ENCODE data around the gene PCDHGB5. TPM values are rescaled to one million over a fixed set of nuclear protein-coding genes. Genes with fewer than 3 reads are reported as not detected.
"Not testable (repeated sequence)": the region's sequence is repeated elsewhere in the genome, so short reads cannot be mapped to it uniquely, and the experiment has no call there.

The PCDHGB5 gene
- total RNA-seq, 4 donors from 2014 or later, result 9.9 to 22.4 (median 16.2) TPM

DNA sequence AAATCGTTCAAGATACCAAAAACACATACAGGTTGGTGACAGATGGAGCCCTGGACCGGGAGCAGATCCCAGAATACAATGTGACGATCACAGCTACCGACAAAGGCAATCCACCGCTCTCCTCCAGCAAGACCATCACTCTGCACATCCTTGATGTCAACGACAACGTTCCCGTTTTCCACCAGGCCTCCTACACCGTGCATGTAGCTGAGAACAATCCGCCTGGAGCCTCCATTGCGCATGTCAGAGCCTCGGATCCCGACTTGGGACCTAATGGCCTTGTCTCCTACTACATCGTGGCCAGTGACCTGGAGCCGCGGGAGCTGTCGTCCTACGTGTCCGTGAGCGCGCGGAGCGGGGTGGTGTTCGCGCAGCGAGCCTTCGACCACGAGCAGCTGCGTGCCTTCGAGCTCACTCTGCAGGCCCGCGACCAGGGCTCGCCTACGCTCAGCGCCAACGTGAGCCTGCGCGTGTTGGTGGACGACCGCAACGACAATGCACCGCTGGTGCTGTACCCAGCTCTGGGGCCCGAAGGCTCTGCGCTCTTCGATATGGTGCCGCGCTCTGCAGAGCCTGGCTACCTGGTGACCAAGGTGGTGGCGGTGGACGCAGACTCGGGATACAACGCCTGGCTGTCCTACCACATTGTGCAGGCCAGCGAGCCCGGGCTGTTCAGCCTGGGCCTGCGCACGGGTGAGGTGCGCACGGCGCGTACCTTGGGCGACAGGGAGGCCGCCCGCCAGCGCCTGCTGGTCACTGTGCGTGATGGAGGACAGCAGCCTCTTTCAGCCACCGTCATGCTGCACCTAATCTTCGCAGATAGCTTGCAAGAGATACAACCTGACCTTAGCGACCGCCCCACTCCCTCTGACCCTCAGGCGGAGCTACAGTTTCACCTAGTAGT, 25.9 kb upstream of the PCDHGB5 start:
- Histone ChIP-seq H3K9me3 (peaks cover 0 to 99% (median 44%) of the 10 kb centered on the region in 4 donors), H3K4me1 (no peaks in the 10 kb centered on the region), H3K27ac (no peak overlapping the region), H3K4me3 (no peak overlapping the region), H3K27me3 (no peaks in the 10 kb centered on the region), H3K36me3 (peaks cover 0 to 29% (median 0%) of the 10 kb centered on the region in 3 donors)
- 41 to 42% methylated on average over 39 to 58 of the region's 69 CpGs for WGBS, 2 donors
- no peak for DNase-seq (ENCODE audit: low spot score in 2 of 2)
- no peak for TF ChIP-seq POLR2A (IDR thresholded peaks at IDR 0.05)
- TF ChIP-seq EP300 (IDR thresholded peaks at IDR 0.05), result no peak
- TF ChIP-seq, protein P1, sequence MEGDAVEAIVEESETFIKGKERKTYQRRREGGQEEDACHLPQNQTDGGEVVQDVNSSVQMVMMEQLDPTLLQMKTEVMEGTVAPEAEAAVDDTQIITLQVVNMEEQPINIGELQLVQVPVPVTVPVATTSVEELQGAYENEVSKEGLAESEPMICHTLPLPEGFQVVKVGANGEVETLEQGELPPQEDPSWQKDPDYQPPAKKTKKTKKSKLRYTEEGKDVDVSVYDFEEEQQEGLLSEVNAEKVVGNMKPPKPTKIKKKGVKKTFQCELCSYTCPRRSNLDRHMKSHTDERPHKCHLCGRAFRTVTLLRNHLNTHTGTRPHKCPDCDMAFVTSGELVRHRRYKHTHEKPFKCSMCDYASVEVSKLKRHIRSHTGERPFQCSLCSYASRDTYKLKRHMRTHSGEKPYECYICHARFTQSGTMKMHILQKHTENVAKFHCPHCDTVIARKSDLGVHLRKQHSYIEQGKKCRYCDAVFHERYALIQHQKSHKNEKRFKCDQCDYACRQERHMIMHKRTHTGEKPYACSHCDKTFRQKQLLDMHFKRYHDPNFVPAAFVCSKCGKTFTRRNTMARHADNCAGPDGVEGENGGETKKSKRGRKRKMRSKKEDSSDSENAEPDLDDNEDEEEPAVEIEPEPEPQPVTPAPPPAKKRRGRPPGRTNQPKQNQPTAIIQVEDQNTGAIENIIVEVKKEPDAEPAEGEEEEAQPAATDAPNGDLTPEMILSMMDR (IDR thresholded peaks at IDR 0.05), result no peak

DNA sequence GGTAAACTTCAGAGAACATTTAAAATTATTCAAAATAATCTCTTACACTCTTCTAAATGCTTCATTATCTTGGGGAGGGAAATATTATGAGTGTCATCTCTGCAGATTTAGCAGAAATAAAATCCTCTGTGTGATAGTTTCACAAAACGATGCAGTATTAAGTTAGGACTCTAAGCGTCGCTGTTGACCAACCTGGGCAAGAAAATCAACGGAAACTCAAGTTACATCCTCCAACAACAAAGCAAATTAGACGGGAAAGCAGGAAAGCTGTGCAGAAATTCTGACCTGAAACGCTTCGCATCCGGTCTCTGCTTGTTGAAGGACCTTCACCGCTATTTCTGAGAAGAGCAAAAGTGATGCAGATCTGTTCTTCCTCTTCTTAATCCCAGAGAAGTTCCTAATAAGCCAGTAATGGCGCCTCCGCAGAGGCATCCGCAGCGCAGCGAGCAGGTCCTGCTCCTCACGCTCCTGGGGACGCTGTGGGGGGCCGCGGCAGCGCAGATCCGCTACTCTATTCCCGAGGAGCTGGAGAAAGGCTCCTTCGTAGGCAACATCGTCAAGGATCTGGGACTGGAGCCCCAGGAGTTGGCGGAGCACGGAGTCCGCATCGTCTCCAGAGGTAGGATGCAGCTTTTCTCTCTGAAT, 24.0 kb upstream of the PCDHGB5 start, which contains the start of gene PCDHGA6:
TSS of gene PCDHGA6 (plus strand) at position 219 of the 645 bp plus-strand sequence. CDS start at position 412, 193 bp downstream.
- Histone ChIP-seq H3K4me1 (no peaks in the 10 kb centered on the region), H3K4me3 (peak within 1 kb of the TSS in 2 of 4 donors; percentile 3 to 29), H3K27ac (no peak within 1 kb of the TSS), H3K9me3 (peaks cover 0 to 99% (median 49%) of the 10 kb centered on the region in 4 donors), H3K36me3 (peaks cover 0 to 32% (median 0%) of the 10 kb centered on the region in 3 donors), H3K27me3 (no peaks in the 10 kb centered on the region)
- 15 to 23% methylated on average over 24 to 27 of the region's 27 CpGs for WGBS, 2 donors
- TF ChIP-seq EP300 (IDR thresholded peaks at IDR 0.05), result no peak
- TF ChIP-seq, protein P1 (IDR thresholded peaks at IDR 0.05), result peak in 1 of 5 experiments; percentile 22
- DNase-seq (ENCODE audit: low spot score in 2 of 2), result no peak

DNA sequence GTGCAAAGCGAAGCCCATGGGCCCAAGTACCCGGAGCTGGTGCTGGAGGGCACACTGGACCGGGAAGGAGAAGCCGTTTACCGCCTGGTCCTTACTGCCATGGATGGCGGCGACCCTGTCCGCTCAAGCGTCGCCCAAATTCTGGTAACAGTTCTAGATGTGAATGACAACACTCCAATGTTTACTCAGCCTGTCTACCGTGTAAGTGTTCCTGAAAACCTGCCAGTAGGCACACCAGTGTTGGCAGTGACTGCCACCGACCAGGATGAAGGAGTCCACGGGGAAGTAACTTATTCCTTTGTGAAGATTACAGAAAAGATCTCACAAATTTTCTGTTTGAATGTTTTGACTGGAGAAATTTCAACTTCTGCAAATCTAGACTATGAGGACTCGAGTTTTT, 23.1 kb upstream of the PCDHGB5 start:
- Histone ChIP-seq H3K4me1 (no peaks in the 10 kb centered on the region), H3K36me3 (peaks cover 0 to 35% (median 0%) of the 10 kb centered on the region in 3 donors), H3K27ac (no peak overlapping the region), H3K9me3 (peaks cover 0 to 99% (median 51%) of the 10 kb centered on the region in 4 donors), H3K27me3 (no peaks in the 10 kb centered on the region), H3K4me3 (no peak overlapping the region)
- DNase-seq (ENCODE audit: low spot score in 2 of 2), result no peak
- no peak for TF ChIP-seq EP300 (IDR thresholded peaks at IDR 0.05)
- no peak for TF ChIP-seq POLR2A (IDR thresholded peaks at IDR 0.05)
- TF ChIP-seq, protein P1 (IDR thresholded peaks at IDR 0.05), result no peak
- whole genome bisulfite sequencing, 2 donors, result 58 to 68% methylated on average over 14 of the region's 14 CpGs

DNA sequence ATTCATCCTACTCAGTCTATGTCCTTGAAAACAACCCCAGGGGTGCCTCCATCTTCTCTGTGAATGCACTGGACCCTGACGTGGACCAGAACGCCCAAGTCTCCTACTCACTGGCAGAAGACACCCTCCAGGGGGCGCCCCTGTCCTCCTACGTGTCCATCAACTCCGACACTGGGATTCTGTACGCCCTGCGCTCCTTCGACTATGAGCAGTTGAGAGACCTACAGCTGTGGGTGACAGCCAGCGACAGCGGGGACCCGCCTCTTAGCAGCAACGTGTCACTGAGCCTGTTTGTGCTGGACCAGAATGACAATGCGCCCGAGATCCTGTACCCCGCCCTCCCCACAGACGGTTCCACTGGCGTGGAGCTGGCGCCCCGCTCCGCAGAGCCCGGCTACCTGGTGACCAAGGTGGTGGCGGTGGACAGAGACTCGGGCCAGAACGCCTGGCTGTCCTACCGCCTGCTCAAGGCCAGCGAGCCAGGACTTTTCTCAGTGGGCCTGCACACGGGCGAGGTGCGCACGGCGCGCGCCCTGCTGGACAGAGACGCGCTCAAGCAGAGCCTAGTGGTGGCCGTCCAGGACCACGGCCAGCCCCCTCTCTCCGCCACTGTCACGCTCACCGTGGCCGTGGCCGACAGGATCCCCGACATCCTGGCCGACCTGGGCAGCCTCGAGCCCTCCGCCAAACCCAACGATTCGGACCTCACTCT, 22.1 kb upstream of the PCDHGB5 start:
- DNase-seq (ENCODE audit: low spot score in 2 of 2); H3K27me3 ChIP-seq; H3K27ac ChIP-seq; H3K4me1 ChIP-seq; H3K4me3 ChIP-seq: not testable (repeated sequence)
- Histone ChIP-seq H3K36me3 (peaks cover 0 to 31% (median 0%) of the 10 kb centered on the region in 3 donors), H3K9me3 (peaks cover 0 to 99% (median 48%) of the 10 kb centered on the region in 4 donors)
- 38 to 63% methylated on average over 12 to 37 of the region's 48 CpGs for WGBS, 2 donors

DNA sequence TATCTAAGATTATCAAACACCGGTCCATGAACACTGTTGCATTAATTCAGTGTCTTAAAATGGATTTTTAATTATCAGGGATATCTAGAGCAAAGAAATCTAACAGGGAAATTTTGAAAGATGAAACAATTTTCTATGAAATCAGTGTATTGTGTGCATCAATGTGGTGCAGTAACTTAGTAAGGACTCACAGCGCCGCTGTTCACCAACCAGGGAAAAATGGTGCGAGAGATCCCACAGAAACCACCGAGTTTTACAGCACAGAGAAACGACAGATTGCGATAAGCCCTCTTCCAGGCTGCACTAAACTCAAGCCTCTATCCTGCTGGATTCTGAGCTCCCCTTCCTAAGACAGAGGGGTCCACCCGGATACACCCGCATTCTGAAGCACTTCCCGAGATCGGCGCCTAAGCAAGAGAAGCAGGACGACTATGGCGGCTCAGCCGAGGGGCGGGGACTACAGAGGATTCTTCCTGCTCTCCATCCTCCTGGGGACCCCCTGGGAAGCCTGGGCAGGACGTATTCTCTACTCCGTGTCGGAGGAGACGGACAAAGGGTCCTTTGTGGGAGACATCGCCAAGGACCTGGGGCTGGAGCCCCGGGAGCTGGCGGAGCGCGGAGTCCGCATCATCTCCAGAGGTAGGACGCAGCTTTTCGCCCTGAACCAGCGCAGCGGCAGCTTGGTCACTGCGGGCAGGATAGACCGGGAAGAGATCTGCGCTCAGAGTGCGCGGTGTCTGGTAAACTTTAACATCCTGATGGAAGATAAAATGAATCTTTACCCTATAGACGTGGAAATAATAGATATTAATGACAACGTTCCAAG, 15.1 kb upstream of the PCDHGB5 start, which contains the start of gene PCDHGA7:
TSS of gene PCDHGA7 (plus strand) at position 274 of the 826 bp plus-strand sequence. CDS start at position 432, 158 bp downstream.
- TF ChIP-seq POLR2A (IDR thresholded peaks at IDR 0.05) (no peak), EP300 (IDR thresholded peaks at IDR 0.05) (no peak)
- TF ChIP-seq, protein P1 (IDR thresholded peaks at IDR 0.05), result no peak
- H3K9me3 ChIP-seq, result peaks cover 0 to 100% (median 48%) of the 10 kb centered on the region in 4 donors
- H3K4me3 ChIP-seq, result peak within 1 kb of the TSS in 1 of 4 donors; percentile 21
- H3K27ac ChIP-seq, result no peak within 1 kb of the TSS
- H3K4me1 ChIP-seq, result no peaks in the 10 kb centered on the region
- no peaks in the 10 kb centered on the region for H3K27me3 ChIP-seq
- 19 to 20% methylated on average over 32 to 36 of the region's 37 CpGs for WGBS, 2 donors
- peaks cover 0 to 40% (median 0%) of the 10 kb centered on the region in 3 donors for H3K36me3 ChIP-seq
- no peak for DNase-seq (ENCODE audit: low spot score in 2 of 2)

All from tibial nerve (tissue), 4 donors.